ENCODE measurements around the gene GSN.

DNA sequence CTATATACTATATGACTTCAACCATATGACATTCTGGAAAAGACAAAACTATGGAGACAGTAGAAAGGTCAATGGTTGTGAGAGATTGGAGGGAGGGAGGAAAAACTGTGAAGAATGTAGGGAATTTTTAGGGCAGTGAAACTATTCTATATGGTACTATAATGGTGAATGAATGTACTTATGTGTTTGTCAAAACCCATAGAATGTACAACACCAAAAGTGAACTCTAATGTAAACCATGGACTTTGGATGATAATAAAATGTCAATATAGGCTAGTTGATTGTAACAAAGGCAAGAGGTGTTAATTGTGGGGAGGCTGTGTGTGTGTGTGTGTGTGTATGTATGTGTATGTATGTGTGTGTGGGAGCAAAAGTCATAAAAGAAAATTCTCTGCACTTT is 112.9 kb downstream of the GSN start:
- TF ChIP-seq, protein P1, sequence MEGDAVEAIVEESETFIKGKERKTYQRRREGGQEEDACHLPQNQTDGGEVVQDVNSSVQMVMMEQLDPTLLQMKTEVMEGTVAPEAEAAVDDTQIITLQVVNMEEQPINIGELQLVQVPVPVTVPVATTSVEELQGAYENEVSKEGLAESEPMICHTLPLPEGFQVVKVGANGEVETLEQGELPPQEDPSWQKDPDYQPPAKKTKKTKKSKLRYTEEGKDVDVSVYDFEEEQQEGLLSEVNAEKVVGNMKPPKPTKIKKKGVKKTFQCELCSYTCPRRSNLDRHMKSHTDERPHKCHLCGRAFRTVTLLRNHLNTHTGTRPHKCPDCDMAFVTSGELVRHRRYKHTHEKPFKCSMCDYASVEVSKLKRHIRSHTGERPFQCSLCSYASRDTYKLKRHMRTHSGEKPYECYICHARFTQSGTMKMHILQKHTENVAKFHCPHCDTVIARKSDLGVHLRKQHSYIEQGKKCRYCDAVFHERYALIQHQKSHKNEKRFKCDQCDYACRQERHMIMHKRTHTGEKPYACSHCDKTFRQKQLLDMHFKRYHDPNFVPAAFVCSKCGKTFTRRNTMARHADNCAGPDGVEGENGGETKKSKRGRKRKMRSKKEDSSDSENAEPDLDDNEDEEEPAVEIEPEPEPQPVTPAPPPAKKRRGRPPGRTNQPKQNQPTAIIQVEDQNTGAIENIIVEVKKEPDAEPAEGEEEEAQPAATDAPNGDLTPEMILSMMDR (IDR thresholded peaks at IDR 0.05; ENCODE audit: control extremely low read depth in 1 of 3, insufficient read depth in 1 of 3, low read depth in 1 of 3, low read length in 3 of 3): no peak
- TF ChIP-seq POLR2A (IDR thresholded peaks at IDR 0.05; ENCODE audit: control extremely low read depth in 1 of 2, low read depth in 2 of 2, low read length in 2 of 2): no peak
- no peak for TF ChIP-seq YY1 (IDR thresholded peaks at IDR 0.05; ENCODE audit: low read depth, low read length)
- no peak for TF ChIP-seq RFX5 (IDR thresholded peaks at IDR 0.05; ENCODE audit: borderline replicate concordance, low read depth, low read length)
- TF ChIP-seq EZH2 (IDR thresholded peaks at IDR 0.05; ENCODE audit: low read depth, low read length, severe bottlenecking): no peak
- TF ChIP-seq POLR2AphosphoS5 (IDR thresholded peaks at IDR 0.05; ENCODE audit: low read depth, low read length): no peak
- no peak for TF ChIP-seq EP300 (IDR thresholded peaks at IDR 0.05; ENCODE audit: borderline replicate concordance in 1 of 2, low read depth in 2 of 2, low read length in 2 of 2)
- no peak for TF ChIP-seq CHD2 (IDR thresholded peaks at IDR 0.05; ENCODE audit: low read length)

All from H1 (cell line).